Measurements from ENCODE around the gene TCF4.

GRCh38 chr18:55582325-55582724 is 5.7 kb downstream of the TCF4 start:
- TF ChIP-seq POLR2A (IDR thresholded peaks at IDR 0.05): no peak
- TF ChIP-seq CTCF (IDR thresholded peaks at IDR 0.05): no peak
